ENCODE measurements around the gene FOLR2. TPM values are rescaled to one million over a fixed set of nuclear protein-coding genes. Genes with fewer than 3 reads are reported as not detected.

Gene FOLR2
- total RNA-seq, 1 donor from 2014 or later = not detected

- DNase-seq (ENCODE audit: low read depth in 2 of 2) = no peak
Measured at GRCh38 chr11:72267956-72268617, 51.5 kb downstream of the FOLR2 start.

Other genes with a start within 250 kb of the FOLR2 start
- 1.5 and 1.8 TPM in 2 replicates for gene IL18BP, start 217.9 kb upstream of the FOLR2 start, total RNA-seq
- 101 and 119 TPM in 2 replicates for gene NUMA1, start 136.3 kb upstream of the FOLR2 start, total RNA-seq
- gene LRRC51, start 135.9 kb upstream of the FOLR2 start, total RNA-seq = 3.2 and 4.2 TPM in 2 replicates
- 91.1 and 118 TPM in 2 replicates for gene LAMTOR1, start 113.5 kb upstream of the FOLR2 start, total RNA-seq
- gene TOMT, start 110.9 kb upstream of the FOLR2 start, total RNA-seq = not detected in 2 replicates
- 16.8 and 24.6 TPM in 2 replicates for gene ANAPC15, start 104.1 kb upstream of the FOLR2 start, total RNA-seq
- gene FOLR3, start 81.1 kb upstream of the FOLR2 start, total RNA-seq = not detected in 2 replicates
- not detected in 2 replicates for gene FOLR1, start 24.7 kb upstream of the FOLR2 start, total RNA-seq
- 31.3 and 41.0 TPM in 2 replicates for gene INPPL1, start 8.0 kb downstream of the FOLR2 start, total RNA-seq
- gene PHOX2A, start 27.4 kb downstream of the FOLR2 start, total RNA-seq = not detected in 2 replicates
- gene CLPB, start 217.7 kb downstream of the FOLR2 start, total RNA-seq = 30.5 and 30.6 TPM in 2 replicates